Psoas muscle (tissue), 8 donors: ENCODE data around the gene GPR62. TPM values are rescaled to one million over a fixed set of nuclear protein-coding genes. Genes with fewer than 3 reads are reported as not detected.
"Not testable (repeated sequence)": the region's sequence is repeated elsewhere in the genome, so short reads cannot be mapped to it uniquely, and the experiment has no call there.

Source experiments
- ATAC-seq, 4 donors: fragments of 200-7000 bp; cut with Tn5 transposase; one replicate each; pipeline ENCODE4 v1.9.1; 2020; ENCODE audit warnings: moderate library complexity in 3 of 4, mild to moderate bottlenecking in 2 of 4
- DNase-seq, 2 donors: peaks; one replicate each; pipeline ENCODE4 v3.0.0-alpha.2; 2020
- H3K27ac ChIP-seq: fragments of 200-600 bp; one replicate; pipeline ENCODE4 v1.8.0; 2022
- H3K27me3 ChIP-seq, 3 donors: fragments of 200-600 bp in 1 of 3; one replicate each; pipeline versions ENCODE4 v1.6.1 to v1.8.0; 2013 to 2022; ENCODE audit warnings: low read length in 2 of 3, mild to moderate bottlenecking in 2 of 3, moderate library complexity in 1 of 3; ENCODE audit not compliant: insufficient read depth in 3 of 3
- H3K36me3 ChIP-seq, 2 donors: fragments of 200-600 bp in 1 of 2; one replicate each; pipeline versions ENCODE4 v1.6.1 to v1.8.0; 2013 to 2022; ENCODE audit warnings: low read depth in 1 of 2, mild to moderate bottlenecking in 1 of 2, moderate library complexity in 1 of 2; ENCODE audit not compliant: insufficient read depth in 1 of 2
- H3K4me1 ChIP-seq: fragments of 200-600 bp; one replicate; pipeline ENCODE4 v1.8.0; 2022
- H3K4me3 ChIP-seq: fragments of 200-600 bp; one replicate; pipeline ENCODE4 v1.8.0; 2022; ENCODE audit warnings: mild to moderate bottlenecking
- H3K9me3 ChIP-seq: fragments of 200-600 bp; one replicate; pipeline ENCODE4 v1.8.0; 2022
- CTCF ChIP-seq: fragments of 200-600 bp; IDR thresholded peaks from one replicate; pipeline ENCODE4 v1.8.0; 2022; ENCODE audit warnings: antibody characterized with exemption
- WGBS, 3 donors: extraction: QIAGEN DNeasy Blood & Tissue Kit; methylation state at CpG; one replicate each; pipeline versions ENCODE4 v1.1.6 to v1.1.7; 2013; 5-methylcytosine and 5-hydroxymethylcytosine counted together
- intact Hi-C, 2 donors: fragments of 100-400 bp; cut with DNase I; formaldehyde crosslinking; loops; one replicate each; pipeline versions ENCODE4 v1.11.0 to v1.14.2; 2022
- polyA plus RNA-seq, 3 donors: library from polyadenylated mRNA; stranded (reverse); fragments of 200-250 nt; gene quantifications; one replicate each; pipeline ENCODE4 v1.2.3, GENCODE V29; 2013
- total RNA-seq, 4 donors: library from RNA; stranded (reverse); fragmentation: NEBNext Ultra II Directional in 2 of 4; extraction: Animal tissue kit (Norgen Biotek cat#: 25700) in 2 of 4; gene quantifications; one replicate each; pipeline versions ENCODE4 v1.2.1 to v1.2.4, GENCODE V29; 2021 to 2023
- donor health status: healthy with polysubstance abuse.
- donor health status: DM: no; HTN: no; CAD: no; lungs with moderate emphysema.
- donor health status: Bipolar disorder and iron deficiency.
- donor health status: healthy.
- donor health status: DM: yes; HTN: yes; CAD: no.
- donor health status: DM: no; HTN: no; CAD: no.
- donor health status: DM: no; HTN: no; CAD: no.
- donor health status: DM: yes; HTN: yes; CAD: no.

The GPR62 gene
- total and polyA plus RNA-seq, 7 donors = 0.04 to 0.93 (median 0.20) TPM

GRCh38 chr3:51927061-51927977, 27.9 kb upstream of the GPR62 start:
- DNase-seq (no peak), ATAC-seq (no peak)
- TF ChIP-seq CTCF = no peak
- WGBS, 3 donors = 86 to 90% (median 89%) methylated on average over 5 of the region's 5 CpGs
- Histone ChIP-seq H3K4me3 (no peak overlapping the region), H3K27ac (no peak overlapping the region), H3K4me1 (peaks cover 5% of the 10 kb centered on the region), H3K27me3 (no peaks in the 10 kb centered on the region), H3K9me3 (no peaks in the 10 kb centered on the region), H3K36me3 (peaks cover 0 to 8% of the 10 kb centered on the region in 2 donors)
- intact Hi-C loops = no loop called here

- intact Hi-C loops = no loop called here
Observed at GRCh38 chr3:51928438-51928837, 26.7 kb upstream of the GPR62 start.

GRCh38 chr3:51928981-51929380, 26.2 kb upstream of the GPR62 start:
- peaks cover 2 to 24% of the 10 kb centered on the region in 2 donors for H3K36me3 ChIP-seq
- 78 to 87% (median 81%) methylated on average over 2 to 3 of the region's 3 CpGs for WGBS, 3 donors
- H3K4me1 ChIP-seq, H3K27ac ChIP-seq, H3K9me3 ChIP-seq, H3K27me3 ChIP-seq, intact Hi-C loops, H3K4me3 ChIP-seq, ATAC-seq, DNase-seq: not testable (repeated sequence)

More at GRCh38 chr3:51928438-51928837, 26.7 kb upstream of the GPR62 start:
- Histone ChIP-seq H3K9me3 (no peaks in the 10 kb centered on the region), H3K27ac (no peak overlapping the region), H3K4me1 (peaks cover 5% of the 10 kb centered on the region), H3K36me3 (peaks cover 0 to 19% of the 10 kb centered on the region in 2 donors), H3K4me3 (no peak overlapping the region), H3K27me3 (no peaks in the 10 kb centered on the region)
- 93 to 97% (median 94%) methylated on average over 7 of the region's 7 CpGs for WGBS, 3 donors
- TF ChIP-seq CTCF = no peak
- ATAC-seq = no peak
- no peak for DNase-seq

GRCh38 chr3:51929420-51930003, 25.7 kb upstream of the GPR62 start:
- Histone ChIP-seq H3K4me1 (peaks cover 5% of the 10 kb centered on the region), H3K27me3 (no peaks in the 10 kb centered on the region), H3K27ac (no peak overlapping the region), H3K36me3 (peaks cover 2 to 29% of the 10 kb centered on the region in 2 donors), H3K4me3 (no peak overlapping the region), H3K9me3 (no peaks in the 10 kb centered on the region)
- DNase-seq (no peak), ATAC-seq (no peak)
- intact Hi-C loops = no loop called here
- 84 to 87% (median 84%) methylated on average over 5 of the region's 5 CpGs for WGBS, 3 donors
- no peak for TF ChIP-seq CTCF

- H3K27ac ChIP-seq = no peak overlapping the region
- no peaks in the 10 kb centered on the region for H3K27me3 ChIP-seq
- DNase-seq (no peak), ATAC-seq (no peak)
- peaks cover 5% of the 10 kb centered on the region for H3K4me1 ChIP-seq
- no peak overlapping the region for H3K4me3 ChIP-seq
- H3K9me3 ChIP-seq = no peaks in the 10 kb centered on the region
- intact Hi-C loops = no loop called here
- TF ChIP-seq CTCF = no peak
- peaks cover 2 to 39% of the 10 kb centered on the region in 2 donors for H3K36me3 ChIP-seq
- 91 to 100% (median 92%) methylated on average over 1 of the region's 1 CpG for WGBS, 3 donors
Observed at GRCh38 chr3:51930439-51930838, 24.7 kb upstream of the GPR62 start.
